HEK293 (cell line): Measurements from ENCODE around the gene HAND2.

Experiments
- CTCF ChIA-PET: fragments of 350-600 bp; formaldehyde crosslinking; extraction: SDS; loops from one replicate; lab custom pipeline; 2021; ENCODE audit warnings: antibody characterized with exemption; lab: Yijun Ruan, JAX
- POLR2A ChIA-PET: fragments of 300-600 bp; formaldehyde crosslinking; extraction: SDS; loops from one replicate; lab custom pipeline; 2020; ENCODE audit warnings: antibody characterized with exemption, inconsistent platforms; lab: Yijun Ruan, JAX
- H3K27ac ChIP-seq: fragments of 200-500 bp; sonication (Bioruptor generic); 2 replicates; pipeline ENCODE4 v1.5.1; 2014; ENCODE audit warnings: low read depth, low read length, control low read depth, inconsistent platforms; ENCODE audit errors: extremely low read depth
- H3K36me3 ChIP-seq, 2 experiments: fragments of 200-500 bp in 1 of 2; sonication (Bioruptor generic) in 1 of 2; 1 replicate in 1 of 2; 2 replicates in 1 of 2; pipeline ENCODE4 v1.5.1; 2014 to 2017; ENCODE audit warnings: inconsistent platforms in 2 of 2, low read length in 2 of 2; ENCODE audit not compliant: control insufficient read depth in 2 of 2, insufficient read depth in 1 of 2
- H3K4me1 ChIP-seq: fragments of 200-500 bp; sonication (Bioruptor generic); 2 replicates; pipeline ENCODE4 v1.5.1; 2014; ENCODE audit warnings: mild to moderate bottlenecking, low read length, inconsistent platforms; ENCODE audit not compliant: control insufficient read depth, insufficient read depth
- H3K4me3 ChIP-seq: 2 replicates; pipeline ENCODE4 v1.5.1; 2011; ENCODE audit warnings: low read depth, mild to moderate bottlenecking, control low read depth, low read length, moderate library complexity
- H3K9me3 ChIP-seq: fragments of 200-500 bp; sonication (Bioruptor generic); 2 replicates; pipeline ENCODE4 v1.5.1; 2014; ENCODE audit warnings: low read depth, low read length, inconsistent platforms; ENCODE audit not compliant: control insufficient read depth, insufficient read depth
- GFI1B ChIP-seq: fragments of 450-650 bp; formaldehyde crosslinking; IDR thresholded peaks from 2 replicates; pipeline ENCODE4 v1.5.1; 2016; ENCODE audit warnings: missing biosample characterization, missing genetic modification characterization
- OVOL3 ChIP-seq: fragments of 450-650 bp; formaldehyde crosslinking; IDR thresholded peaks from 2 replicates; pipeline ENCODE4 v1.5.1; 2016; ENCODE audit warnings: missing biosample characterization, missing genetic modification characterization
- PATZ1 ChIP-seq: fragments of 450-650 bp; formaldehyde crosslinking; IDR thresholded peaks from 2 replicates; pipeline ENCODE4 v1.5.1; 2016; ENCODE audit warnings: missing biosample characterization, missing genetic modification characterization
- REPIN1 ChIP-seq: fragments of 450-650 bp; formaldehyde crosslinking; IDR thresholded peaks from 2 replicates; pipeline ENCODE4 v1.5.1; 2017; ENCODE audit warnings: missing biosample characterization, missing genetic modification characterization, low read depth
- SP2 ChIP-seq: fragments of 450-650 bp; formaldehyde crosslinking; IDR thresholded peaks from 2 replicates; pipeline ENCODE4 v1.5.1; 2016; ENCODE audit warnings: missing biosample characterization, missing genetic modification characterization
- SP3 ChIP-seq: fragments of 450-650 bp; formaldehyde crosslinking; IDR thresholded peaks from 2 replicates; pipeline ENCODE4 v1.5.1; 2016; ENCODE audit warnings: missing biosample characterization, missing genetic modification characterization
- TRIM28 ChIP-seq: IDR thresholded peaks from 2 replicates; pipeline ENCODE4 v1.6.1; 2011; ENCODE audit warnings: low read length, control low read depth, borderline replicate concordance
- ZNF146 ChIP-seq: fragments of 450-650 bp; formaldehyde crosslinking; IDR thresholded peaks from 2 replicates; pipeline ENCODE4 v1.5.1; 2016; ENCODE audit warnings: missing biosample characterization, missing genetic modification characterization
- ZNF148 ChIP-seq: fragments of 450-650 bp; formaldehyde crosslinking; IDR thresholded peaks from 2 replicates; pipeline ENCODE4 v1.5.0; 2017; ENCODE audit warnings: missing biosample characterization, missing genetic modification characterization, borderline replicate concordance
- ZNF155 ChIP-seq: fragments of 450-650 bp; formaldehyde crosslinking; IDR thresholded peaks from 2 replicates; pipeline ENCODE4 v1.5.1; 2016; ENCODE audit warnings: missing biosample characterization, missing genetic modification characterization
- ZNF211 ChIP-seq: fragments of 450-650 bp; formaldehyde crosslinking; IDR thresholded peaks from 2 replicates; pipeline ENCODE4 v1.5.1; 2016; ENCODE audit warnings: low read depth, missing biosample characterization, missing genetic modification characterization
- ZNF24 ChIP-seq: fragments of 450-650 bp; formaldehyde crosslinking; IDR thresholded peaks from 2 replicates; pipeline ENCODE4 v1.5.1; 2016; ENCODE audit warnings: missing biosample characterization, missing genetic modification characterization
- ZNF266 ChIP-seq: fragments of 450-650 bp; formaldehyde crosslinking; IDR thresholded peaks from 2 replicates; pipeline ENCODE4 v1.5.1; 2016; ENCODE audit warnings: missing biosample characterization, missing genetic modification characterization, low read depth
- ZNF280D ChIP-seq: fragments of 450-650 bp; formaldehyde crosslinking; IDR thresholded peaks from 2 replicates; pipeline ENCODE4 v1.5.1; 2016; ENCODE audit warnings: missing biosample characterization, missing genetic modification characterization
- ZNF350 ChIP-seq: fragments of 450-650 bp; formaldehyde crosslinking; IDR thresholded peaks from 2 replicates; pipeline ENCODE4 v1.5.0; 2017; ENCODE audit warnings: missing biosample characterization, mild to moderate bottlenecking, missing genetic modification characterization
- ZNF37A ChIP-seq: fragments of 450-650 bp; IDR thresholded peaks from 2 replicates; pipeline ENCODE4 v1.5.1; 2018; ENCODE audit warnings: missing biosample characterization, missing genetic modification characterization
- ZNF404 ChIP-seq: fragments of 450-650 bp; formaldehyde crosslinking; IDR thresholded peaks from 2 replicates; pipeline ENCODE4 v1.5.1; 2017; ENCODE audit warnings: missing biosample characterization, missing genetic modification characterization
- ZNF426 ChIP-seq: fragments of 450-650 bp; formaldehyde crosslinking; IDR thresholded peaks from 2 replicates; pipeline ENCODE4 v1.5.1; 2017; ENCODE audit warnings: missing biosample characterization, missing genetic modification characterization, mild to moderate bottlenecking, inconsistent platforms, moderate library complexity
- ZNF473 ChIP-seq: fragments of 450-650 bp; formaldehyde crosslinking; IDR thresholded peaks from 2 replicates; pipeline ENCODE4 v1.5.1; 2017; ENCODE audit warnings: missing biosample characterization, missing genetic modification characterization
- ZNF529 ChIP-seq: fragments of 450-650 bp; formaldehyde crosslinking; IDR thresholded peaks from 2 replicates; pipeline ENCODE4 v1.5.1; 2017; ENCODE audit warnings: missing genetic modification characterization, missing biosample characterization; ENCODE audit not compliant: insufficient replicate concordance
- ZNF580 ChIP-seq: fragments of 450-650 bp; formaldehyde crosslinking; IDR thresholded peaks from 2 replicates; pipeline ENCODE4 v1.5.1; 2016; ENCODE audit warnings: missing biosample characterization, missing genetic modification characterization
- ZNF623 ChIP-seq: fragments of 450-650 bp; formaldehyde crosslinking; IDR thresholded peaks from 2 replicates; pipeline ENCODE4 v1.5.1; 2016; ENCODE audit warnings: missing biosample characterization, missing genetic modification characterization
- ZNF639 ChIP-seq: fragments of 450-650 bp; formaldehyde crosslinking; IDR thresholded peaks from 2 replicates; pipeline ENCODE4 v1.5.1; 2016; ENCODE audit warnings: missing biosample characterization, missing genetic modification characterization
- ZNF677 ChIP-seq: fragments of 450-650 bp; IDR thresholded peaks from 2 replicates; pipeline ENCODE4 v1.5.0; 2018; ENCODE audit warnings: missing biosample characterization, mild to moderate bottlenecking, missing genetic modification characterization, moderate library complexity
- ZNF76 ChIP-seq: fragments of 450-650 bp; formaldehyde crosslinking; IDR thresholded peaks from 2 replicates; pipeline ENCODE4; 2016; ENCODE audit warnings: low read depth, missing biosample characterization, missing genetic modification characterization, borderline replicate concordance
- ZNF791 ChIP-seq: fragments of 450-650 bp; formaldehyde crosslinking; IDR thresholded peaks from 2 replicates; pipeline ENCODE4 v1.5.1; 2016; ENCODE audit warnings: missing biosample characterization, missing genetic modification characterization
- ZNF792 ChIP-seq: fragments of 450-650 bp; formaldehyde crosslinking; IDR thresholded peaks from 2 replicates; pipeline ENCODE4 v1.5.1; 2016; ENCODE audit warnings: missing biosample characterization, missing genetic modification characterization

HAND2 gene

GRCh38 chr4:173518425-173519102 is 11.5 kb downstream of the HAND2 start (continued):
- TF ChIP-seq SP2 (tag by site-specific recombination): no peak
- no peak for TF ChIP-seq ZNF791 (tag by site-specific recombination)
- TF ChIP-seq ZNF155 (tag by site-specific recombination): no peak
- TF ChIP-seq ZNF623 (tag by site-specific recombination): no peak
- no peak for TF ChIP-seq ZNF350
- TF ChIP-seq ZNF76 (tag by site-specific recombination): no peak
- no peak for TF ChIP-seq ZNF146 (tag by site-specific recombination)
- TF ChIP-seq ZNF677 (tag by site-specific recombination): no peak
- TF ChIP-seq ZNF792 (tag by site-specific recombination): no peak

- POLR2A ChIA-PET: no interaction called here
- Histone ChIP-seq H3K36me3 (no peaks in the 10 kb centered on the region), H3K27ac (no peak overlapping the region), H3K9me3 (no peaks in the 10 kb centered on the region), H3K4me1 (no peaks in the 10 kb centered on the region), H3K4me3 (no peak overlapping the region)
- CTCF ChIA-PET: no interaction called here
- TF ChIP-seq ZNF473 (tag by site-specific recombination): no peak
- no peak for TF ChIP-seq SP3 (tag by site-specific recombination)
- no peak for TF ChIP-seq ZNF211 (tag by site-specific recombination)
- no peak for TF ChIP-seq ZNF639 (tag by site-specific recombination)
- TF ChIP-seq TRIM28: no peak
- no peak for TF ChIP-seq ZNF280D (tag by site-specific recombination)
- TF ChIP-seq ZNF404 (tag by site-specific recombination): no peak
- TF ChIP-seq ZNF426: no peak
- TF ChIP-seq OVOL3 (tag by site-specific recombination): no peak
- no peak for TF ChIP-seq ZNF148 (tag by site-specific recombination)
- no peak for TF ChIP-seq ZNF266 (tag by site-specific recombination)
- no peak for TF ChIP-seq ZNF37A (tag by site-specific recombination)
- no peak for TF ChIP-seq GFI1B (tag by site-specific recombination)
- TF ChIP-seq ZNF580 (tag by site-specific recombination): no peak
- no peak for TF ChIP-seq ZNF24 (tag by site-specific recombination)
- TF ChIP-seq REPIN1 (tag by site-specific recombination): no peak
- TF ChIP-seq ZNF529 (tag by site-specific recombination): no peak
- no peak for TF ChIP-seq PATZ1 (tag by site-specific recombination)
Observed at GRCh38 chr4:173517781-173518424, 12.1 kb downstream of the HAND2 start.
